Stomach (tissue), 4 donors: ENCODE results near the gene NACA2.
"Not testable (repeated sequence)": the region's sequence is repeated elsewhere in the genome, so short reads cannot be mapped to it uniquely, and the experiment has no call there.

Source experiments
- CTCF ChIP-seq, 7 experiments: fragments of 450-650 bp in 4 of 7; fragments of 200-600 bp in 3 of 7; sonication (generic) in 3 of 7; IDR thresholded peaks; one replicate each; pipeline ENCODE4 v1.5.1; 2016 to 2019; ENCODE audit warnings: antibody characterized with exemption in 7 of 7, control low read depth in 2 of 7, mild to moderate bottlenecking in 1 of 7
- EP300 ChIP-seq: sonication (generic); formaldehyde crosslinking; IDR thresholded peaks from one replicate; pipeline ENCODE4 v1.6.1; 2017; ENCODE audit warnings: antibody characterized with exemption
- POLR2A ChIP-seq, 4 donors: fragments of 450-650 bp; IDR thresholded peaks; one replicate each; pipeline ENCODE4 v1.6.1; 2016; ENCODE audit warnings: antibody characterized with exemption in 4 of 4, control low read depth in 2 of 4, mild to moderate bottlenecking in 1 of 4, moderate library complexity in 1 of 4

- not testable (repeated sequence) for TF ChIP-seq POLR2A (IDR thresholded peaks at IDR 0.05); EP300; CTCF (IDR thresholded peaks at IDR 0.05)
Observed at GRCh38 chr17:61572547-61572946, 18.5 kb downstream of the NACA2 start.
